CD4-positive, alpha-beta T cell treated with Interleukin-15 for 1 hour (primary cell): ENCODE measurements around the gene CHRNA9.
A peak's percentile ranks its signal among the peaks of the same experiment; 100 is the strongest.

Experiments
- DNase-seq: peaks from one replicate; pipeline ENCODE4 v3.0.0-alpha.2; 2020

The CHRNA9 gene

GRCh38 chr4:40309250-40309774, 25.8 kb upstream of the CHRNA9 start:
- DNase-seq: peak; percentile 88

GRCh38 chr4:40310225-40310624, 24.9 kb upstream of the CHRNA9 start:
- no peak for DNase-seq

GRCh38 chr4:40311811-40312346, 23.3 kb upstream of the CHRNA9 start:
- DNase-seq: peak; percentile 57

GRCh38 chr4:40314951-40315350, 20.2 kb upstream of the CHRNA9 start:
- no peak for DNase-seq

GRCh38 chr4:40316333-40316781, 18.8 kb upstream of the CHRNA9 start:
- DNase-seq: peak; percentile 62

GRCh38 chr4:40316782-40317635, 18.1 kb upstream of the CHRNA9 start:
- peak; percentile 80 for DNase-seq

- DNase-seq: no peak
These were observed 17.0 kb upstream of the CHRNA9 start for GRCh38 chr4:40317916-40318658.

GRCh38 chr4:40321574-40322275, 13.4 kb upstream of the CHRNA9 start:
- no peak for DNase-seq

GRCh38 chr4:40322811-40323210, 12.3 kb upstream of the CHRNA9 start:
- no peak for DNase-seq

- DNase-seq: no peak
These were observed 11.3 kb upstream of the CHRNA9 start for GRCh38 chr4:40323866-40324265.

- peak; percentile 77 for DNase-seq
These were observed 9.6 kb upstream of the CHRNA9 start for GRCh38 chr4:40325406-40326019.

GRCh38 chr4:40327340-40327739, 7.8 kb upstream of the CHRNA9 start:
- peak; percentile 33 for DNase-seq

GRCh38 chr4:40328383-40328782, 6.8 kb upstream of the CHRNA9 start:
- DNase-seq: no peak

GRCh38 chr4:40329805-40330204, 5.3 kb upstream of the CHRNA9 start:
- no peak for DNase-seq

- no peak for DNase-seq
These were observed 4.6 kb upstream of the CHRNA9 start for GRCh38 chr4:40330536-40330935.

GRCh38 chr4:40331101-40331745, 3.9 kb upstream of the CHRNA9 start:
- no peak for DNase-seq

GRCh38 chr4:40331961-40332360, 3.2 kb upstream of the CHRNA9 start:
- DNase-seq: no peak

- no peak for DNase-seq
These were observed 1.2 kb upstream of the CHRNA9 start for GRCh38 chr4:40333921-40334352.

- DNase-seq: no peak
These were observed 377 bp downstream of the CHRNA9 start for GRCh38 chr4:40335525-40335894.

- DNase-seq: no peak
These were observed 1.9 kb downstream of the CHRNA9 start for GRCh38 chr4:40337051-40337450.

- no peak for DNase-seq
These were observed 2.4 kb downstream of the CHRNA9 start for GRCh38 chr4:40337523-40337922.

- DNase-seq: no peak
These were observed 4.9 kb downstream of the CHRNA9 start for GRCh38 chr4:40340030-40340429.
